Measurements from ENCODE around the gene NDUFAF8.

DNA sequence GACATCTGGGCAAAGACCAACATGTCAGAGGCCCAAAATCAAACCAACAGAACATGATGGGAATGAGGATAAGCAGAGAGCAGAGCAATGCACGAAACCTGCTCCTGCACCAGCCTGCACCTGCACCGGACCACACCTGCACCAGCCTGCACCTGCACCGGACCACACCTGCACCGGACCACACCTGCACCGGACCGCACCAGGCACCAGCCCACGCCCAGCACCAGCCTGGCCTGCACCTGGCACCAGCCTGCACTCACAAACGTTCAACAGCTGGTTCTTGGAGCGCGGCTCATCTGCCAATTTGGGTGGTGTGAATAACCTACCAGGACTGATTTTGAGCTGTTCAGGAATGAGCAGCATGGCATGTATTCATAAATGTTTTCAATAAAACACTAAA, 34.5 kb upstream of the NDUFAF8 start:
- TF ChIP-seq, protein P1, sequence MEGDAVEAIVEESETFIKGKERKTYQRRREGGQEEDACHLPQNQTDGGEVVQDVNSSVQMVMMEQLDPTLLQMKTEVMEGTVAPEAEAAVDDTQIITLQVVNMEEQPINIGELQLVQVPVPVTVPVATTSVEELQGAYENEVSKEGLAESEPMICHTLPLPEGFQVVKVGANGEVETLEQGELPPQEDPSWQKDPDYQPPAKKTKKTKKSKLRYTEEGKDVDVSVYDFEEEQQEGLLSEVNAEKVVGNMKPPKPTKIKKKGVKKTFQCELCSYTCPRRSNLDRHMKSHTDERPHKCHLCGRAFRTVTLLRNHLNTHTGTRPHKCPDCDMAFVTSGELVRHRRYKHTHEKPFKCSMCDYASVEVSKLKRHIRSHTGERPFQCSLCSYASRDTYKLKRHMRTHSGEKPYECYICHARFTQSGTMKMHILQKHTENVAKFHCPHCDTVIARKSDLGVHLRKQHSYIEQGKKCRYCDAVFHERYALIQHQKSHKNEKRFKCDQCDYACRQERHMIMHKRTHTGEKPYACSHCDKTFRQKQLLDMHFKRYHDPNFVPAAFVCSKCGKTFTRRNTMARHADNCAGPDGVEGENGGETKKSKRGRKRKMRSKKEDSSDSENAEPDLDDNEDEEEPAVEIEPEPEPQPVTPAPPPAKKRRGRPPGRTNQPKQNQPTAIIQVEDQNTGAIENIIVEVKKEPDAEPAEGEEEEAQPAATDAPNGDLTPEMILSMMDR (IDR thresholded peaks at IDR 0.05), result no peak
- TF ChIP-seq POLR2AphosphoS5 (IDR thresholded peaks at IDR 0.05), result no peak
- no peak for TF ChIP-seq EP300 (IDR thresholded peaks at IDR 0.05)
- no peak for TF ChIP-seq POLR2A (IDR thresholded peaks at IDR 0.05)
